Activated T-cell treated with anti-CD3 and anti-CD28 coated beads, Interleukin-2, amount 50 U/mL, for 72 hours (primary cell): ENCODE measurements around the gene FBXO21. TPM values are rescaled to one million over a fixed set of nuclear protein-coding genes. Genes with fewer than 3 reads are reported as not detected.
A peak's percentile ranks its signal among the peaks of the same experiment; 100 is the strongest.

ENCODE experiments used
- ATAC-seq, 2 donors: fragments of 150-1000 bp; cut with Tn5 transposase; replicated peaks in 1 of 2; 2 replicates each; pipeline ENCODE4 v1.10.0; 2021; ENCODE audit warnings: moderate library complexity in 2 of 2, mild to moderate bottlenecking in 1 of 2
- DNase-seq, 2 donors: peaks; one replicate each; pipeline ENCODE4 v3.0.0; 2021 to 2022; ENCODE audit warnings: mixed read lengths in 1 of 2
- H3K27ac Mint-ChIP-seq: one replicate; pipeline ENCODE4 v1.8.0; 2022; ENCODE audit warnings: mild to moderate bottlenecking, moderate library complexity, mixed read lengths
- H3K27me3 Mint-ChIP-seq: one replicate; pipeline ENCODE4 v1.8.0; 2022; ENCODE audit warnings: low read depth, mixed read lengths
- H3K36me3 Mint-ChIP-seq, 2 donors: one replicate each; pipeline ENCODE4 v1.8.0; 2022; ENCODE audit warnings: mixed read lengths in 2 of 2, mild to moderate bottlenecking in 1 of 2; ENCODE audit not compliant: insufficient read depth in 2 of 2
- H3K4me1 Mint-ChIP-seq: one replicate; pipeline ENCODE4 v1.8.0; 2022; ENCODE audit warnings: low read depth, mixed read lengths
- H3K4me3 Mint-ChIP-seq, 2 donors: one replicate each; pipeline ENCODE4 v1.8.0; 2022; ENCODE audit warnings: mild to moderate bottlenecking in 2 of 2, mixed read lengths in 2 of 2, moderate library complexity in 2 of 2
- H3K9me3 Mint-ChIP-seq, 2 donors: one replicate each; pipeline ENCODE4 v1.8.0; 2022; ENCODE audit warnings: mixed read lengths in 2 of 2
- total RNA-seq, 2 donors: library from RNA; stranded (reverse); gene quantifications; one replicate each; pipeline ENCODE4 v1.2.3, GENCODE V29; 2022

FBXO21 gene
- total RNA-seq, 2 donors from 2014 or later, result 17.2 to 24.7 TPM

DNA sequence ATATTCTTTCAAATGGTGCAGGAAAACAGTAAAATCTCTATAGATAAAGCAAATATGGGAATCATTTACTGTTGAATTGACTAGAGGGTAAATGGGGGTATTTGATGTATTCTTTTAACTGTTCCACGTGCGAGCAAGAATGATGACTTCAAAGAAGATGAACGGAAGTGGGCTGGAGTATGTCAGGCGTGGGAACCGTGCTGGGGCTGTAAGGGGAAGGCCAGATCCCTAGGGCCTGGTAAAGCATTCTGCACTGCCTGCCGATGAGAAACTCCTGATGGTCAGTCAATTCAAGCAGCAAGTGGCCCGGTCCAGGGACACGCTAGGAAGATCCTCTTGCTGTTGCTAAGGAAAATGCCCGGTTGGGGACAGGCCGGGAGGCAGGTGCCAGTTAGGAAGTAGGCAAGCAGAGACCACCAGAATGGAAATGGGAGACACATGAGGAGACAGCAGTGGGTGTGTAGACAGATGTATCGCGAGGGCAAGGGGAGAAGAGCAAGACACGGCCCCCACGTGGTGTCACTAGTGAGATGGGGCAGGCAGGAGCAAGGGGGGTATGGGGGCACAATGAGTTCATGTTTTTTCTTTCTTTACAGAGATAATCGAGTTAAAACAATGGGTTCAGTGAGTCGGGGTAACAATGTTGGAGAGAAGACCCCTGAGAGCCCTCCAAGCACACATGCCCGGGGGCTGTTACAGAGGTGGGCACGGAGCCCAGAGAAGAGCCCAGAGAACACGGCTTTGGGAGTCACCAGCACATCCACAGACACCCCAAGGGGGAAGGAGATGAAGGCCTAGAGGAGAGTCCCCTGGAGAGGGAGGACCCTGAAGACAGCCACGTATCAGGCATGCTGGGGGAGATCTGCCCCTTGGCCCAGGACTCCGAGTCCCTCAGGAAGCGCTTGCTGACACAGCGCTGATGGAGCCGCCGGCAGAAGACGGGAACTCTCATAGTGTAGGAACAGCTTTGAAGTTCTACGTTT is 37.2 kb downstream of the FBXO21 start:
- H3K9me3 Mint-ChIP-seq, result no peaks in the 10 kb centered on the region
- no peak overlapping the region for H3K4me3 Mint-ChIP-seq
- no peak for ATAC-seq
- peaks cover 51% of the 10 kb centered on the region for H3K4me1 Mint-ChIP-seq
- no peak for DNase-seq
- H3K36me3 Mint-ChIP-seq, result peaks cover 8 to 39% of the 10 kb centered on the region in 2 donors
- H3K27ac Mint-ChIP-seq, result no peak overlapping the region
- no peaks in the 10 kb centered on the region for H3K27me3 Mint-ChIP-seq

DNA sequence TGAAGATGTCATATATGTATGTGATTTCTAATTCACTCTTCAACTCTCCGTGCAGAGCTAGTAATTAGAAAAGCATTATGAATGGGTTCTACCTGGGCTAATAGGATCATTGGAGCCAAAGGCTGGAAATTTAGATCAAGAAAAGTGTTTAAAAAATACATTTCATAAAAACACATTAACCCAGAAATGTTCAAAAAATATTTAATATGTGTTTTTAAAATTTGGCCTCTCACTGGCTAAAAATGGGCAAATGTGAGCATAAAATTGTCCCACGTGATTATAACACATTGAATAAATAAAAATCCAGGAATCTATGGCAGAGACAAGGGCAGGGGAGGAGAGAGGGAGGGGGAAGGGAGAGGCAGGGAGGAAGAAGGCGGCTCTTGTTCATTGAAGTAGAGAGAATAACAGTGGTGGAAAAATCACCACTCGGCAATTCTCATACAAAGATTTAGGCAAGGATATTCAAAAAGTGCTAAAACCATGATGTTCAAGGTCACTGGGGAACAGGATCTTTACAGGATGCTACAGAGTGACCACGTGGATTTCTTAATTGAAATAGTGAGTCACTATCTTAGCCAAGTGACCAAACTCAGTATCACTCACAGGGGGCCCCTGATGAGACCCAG is 38.8 kb downstream of the FBXO21 start:
- ATAC-seq, result no peak
- peak overlapping the region; percentile 96 for H3K27ac Mint-ChIP-seq
- H3K4me3 Mint-ChIP-seq, result no peak overlapping the region
- H3K27me3 Mint-ChIP-seq, result no peaks in the 10 kb centered on the region
- H3K36me3 Mint-ChIP-seq, result peaks cover 9 to 30% of the 10 kb centered on the region in 2 donors
- H3K4me1 Mint-ChIP-seq, result peaks cover 58% of the 10 kb centered on the region
- no peaks in the 10 kb centered on the region for H3K9me3 Mint-ChIP-seq
- DNase-seq, result no peak

DNA sequence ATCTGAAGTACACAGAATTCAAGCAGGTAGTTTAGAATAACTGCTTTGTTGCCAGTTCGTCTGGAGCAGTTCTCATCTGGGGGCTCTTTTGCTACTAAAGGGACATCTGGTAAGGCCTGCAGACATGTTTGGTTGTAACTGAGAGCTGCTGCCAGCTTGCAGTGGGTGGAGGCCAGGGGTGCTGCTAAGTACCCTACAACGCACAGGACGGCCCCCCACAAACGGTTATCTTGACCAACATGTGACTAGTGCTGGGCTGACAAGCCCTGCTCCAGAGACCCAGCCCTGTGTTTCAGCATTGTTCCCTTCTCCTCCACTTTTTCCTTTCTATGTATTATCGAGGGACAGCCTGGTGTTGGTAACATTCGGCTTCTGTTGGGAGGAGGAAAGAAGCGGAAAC is 40.8 kb downstream of the FBXO21 start:
- ATAC-seq, result no peak
- H3K27ac Mint-ChIP-seq, result peak overlapping the region; percentile 53
- no peaks in the 10 kb centered on the region for H3K9me3 Mint-ChIP-seq
- no peak for DNase-seq
- peaks cover 9 to 27% of the 10 kb centered on the region in 2 donors for H3K36me3 Mint-ChIP-seq
- no peaks in the 10 kb centered on the region for H3K27me3 Mint-ChIP-seq
- H3K4me3 Mint-ChIP-seq, result peak overlapping the region; percentile 48 to 55
- H3K4me1 Mint-ChIP-seq, result peaks cover 58% of the 10 kb centered on the region

DNA sequence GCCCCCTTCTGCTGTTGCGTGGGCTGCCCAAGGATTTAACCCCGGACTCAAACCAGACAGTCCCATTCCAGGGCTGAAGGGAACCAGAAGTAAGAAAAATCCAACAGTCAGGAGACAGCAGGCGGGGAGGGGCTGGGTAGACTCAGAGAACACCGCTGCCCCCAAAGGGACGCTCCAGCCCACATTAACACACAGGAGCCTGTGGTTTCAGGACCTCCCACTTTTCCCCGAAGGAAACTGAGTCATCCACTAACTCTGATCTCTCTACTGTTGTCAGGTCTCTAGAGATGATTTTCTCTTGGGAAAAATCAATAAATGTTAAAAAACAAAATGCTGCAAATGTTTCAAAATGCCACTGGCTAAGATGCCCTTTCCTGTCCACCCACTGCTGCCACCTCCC is 41.6 kb downstream of the FBXO21 start:
- peak overlapping the region; percentile 48 to 55 for H3K4me3 Mint-ChIP-seq
- H3K27ac Mint-ChIP-seq, result peak overlapping the region; percentile 53
- H3K4me1 Mint-ChIP-seq, result peaks cover 63% of the 10 kb centered on the region
- H3K27me3 Mint-ChIP-seq, result no peaks in the 10 kb centered on the region
- peaks cover 9 to 27% of the 10 kb centered on the region in 2 donors for H3K36me3 Mint-ChIP-seq
- H3K9me3 Mint-ChIP-seq, result no peaks in the 10 kb centered on the region
- ATAC-seq, result peak; percentile 39 to 62
- peak; percentile 22 to 24 for DNase-seq

DNA sequence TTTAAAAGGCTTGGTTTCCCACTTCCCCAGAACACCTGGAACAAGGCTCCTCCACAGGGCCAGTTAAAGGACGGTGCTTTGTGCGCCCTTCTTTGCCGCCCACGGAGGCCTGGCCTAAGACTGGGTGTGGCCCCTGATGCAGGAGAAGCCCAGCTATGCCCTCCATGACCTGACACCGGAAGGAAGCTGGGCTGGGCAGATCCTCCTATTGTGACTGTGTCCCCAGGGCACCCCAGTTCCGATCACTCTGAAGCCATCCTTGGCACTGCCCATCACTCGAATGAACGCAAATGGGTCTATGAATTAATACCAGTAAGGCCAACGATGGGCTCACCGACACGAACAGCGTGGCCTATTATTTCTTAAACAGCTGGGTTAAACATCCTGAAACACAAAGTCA is 42.6 kb downstream of the FBXO21 start:
- no peaks in the 10 kb centered on the region for H3K27me3 Mint-ChIP-seq
- H3K27ac Mint-ChIP-seq, result peak overlapping the region; percentile 51
- DNase-seq (no peak), ATAC-seq (no peak)
- no peaks in the 10 kb centered on the region for H3K9me3 Mint-ChIP-seq
- H3K4me1 Mint-ChIP-seq, result peaks cover 67% of the 10 kb centered on the region
- H3K36me3 Mint-ChIP-seq, result peaks cover 8 to 23% of the 10 kb centered on the region in 2 donors
- peak overlapping the region in 1 of 2 donors; percentile 3 for H3K4me3 Mint-ChIP-seq

DNA sequence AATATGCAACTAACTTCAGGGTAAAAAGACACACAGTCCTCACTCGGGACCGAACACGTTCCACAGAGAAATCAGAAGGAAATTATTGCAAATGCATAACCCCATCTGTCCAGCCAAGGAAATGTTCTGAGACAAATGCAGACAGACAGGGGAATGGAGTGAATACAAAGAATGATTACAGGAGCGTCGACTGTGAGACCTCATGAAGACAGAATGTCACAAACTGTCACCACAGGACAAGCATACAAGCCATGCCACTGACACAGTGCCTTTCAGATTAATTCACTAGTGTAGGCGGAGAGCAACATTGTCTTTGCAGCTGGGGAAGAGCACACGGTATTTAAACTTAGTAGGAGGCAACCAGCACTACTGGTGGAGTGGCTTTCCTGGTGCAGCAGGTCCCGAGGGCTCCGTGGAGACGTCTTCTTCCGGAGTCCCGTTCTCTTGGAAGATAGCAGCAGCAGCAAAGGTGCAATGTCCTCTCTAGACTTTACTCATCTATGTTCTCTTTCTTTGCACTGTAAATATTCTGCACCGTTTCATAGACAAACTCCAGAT is 44.6 kb downstream of the FBXO21 start:
- H3K9me3 Mint-ChIP-seq, result no peaks in the 10 kb centered on the region
- ATAC-seq (no peak), DNase-seq (no peak)
- no peak overlapping the region for H3K27ac Mint-ChIP-seq
- no peaks in the 10 kb centered on the region for H3K27me3 Mint-ChIP-seq
- peaks cover 4 to 15% of the 10 kb centered on the region in 2 donors for H3K36me3 Mint-ChIP-seq
- no peak overlapping the region for H3K4me3 Mint-ChIP-seq
- peaks cover 50% of the 10 kb centered on the region for H3K4me1 Mint-ChIP-seq

DNA sequence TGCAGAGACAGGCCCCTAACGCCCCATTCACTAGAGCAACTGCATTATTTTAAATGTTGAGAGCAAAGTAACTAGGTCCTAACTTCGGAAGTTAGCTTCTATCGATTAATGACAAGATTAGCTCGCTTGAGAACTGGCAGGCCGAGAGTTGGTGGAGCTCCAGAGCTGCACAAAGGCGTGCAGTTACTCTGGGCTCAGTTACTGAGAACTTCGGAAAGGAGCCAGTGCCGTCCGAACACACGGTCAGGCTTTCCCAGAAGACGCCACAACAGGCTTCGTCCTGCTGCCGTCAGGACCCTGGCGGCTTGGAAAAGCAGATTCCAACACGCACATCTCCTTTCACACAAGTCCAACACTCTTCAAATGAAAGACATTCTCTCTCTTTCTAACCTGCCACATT is 45.7 kb downstream of the FBXO21 start:
- ATAC-seq (no peak), DNase-seq (no peak)
- H3K27ac Mint-ChIP-seq, result no peak overlapping the region
- peaks cover 40% of the 10 kb centered on the region for H3K4me1 Mint-ChIP-seq
- peaks cover 3 to 14% of the 10 kb centered on the region in 2 donors for H3K36me3 Mint-ChIP-seq
- H3K4me3 Mint-ChIP-seq, result no peak overlapping the region
- H3K9me3 Mint-ChIP-seq, result no peaks in the 10 kb centered on the region
- no peaks in the 10 kb centered on the region for H3K27me3 Mint-ChIP-seq

DNA sequence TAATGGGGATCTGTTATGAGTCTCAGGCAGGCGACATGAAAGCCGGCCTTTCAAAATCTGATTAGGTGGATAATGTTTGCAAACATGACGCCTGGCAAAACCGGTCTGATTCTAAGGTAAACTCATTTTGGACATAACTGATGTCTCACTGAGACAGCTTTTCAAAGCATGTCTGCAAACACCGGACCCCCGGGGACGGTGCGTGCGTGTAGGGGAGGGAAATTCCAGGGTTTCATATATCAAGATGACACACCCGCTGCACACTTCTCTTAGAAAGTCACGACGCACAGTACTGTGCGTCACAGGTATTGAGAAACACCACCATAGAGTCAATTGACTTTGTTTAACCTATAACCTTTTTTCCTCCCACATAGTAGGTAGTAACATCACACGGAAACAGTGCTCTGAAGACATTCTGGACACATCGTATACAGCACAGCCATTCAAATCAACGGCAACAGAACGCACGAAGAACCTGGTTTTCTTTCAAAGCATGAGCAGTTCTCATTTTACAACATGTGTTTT is 47.2 kb downstream of the FBXO21 start:
- no peaks in the 10 kb centered on the region for H3K27me3 Mint-ChIP-seq
- H3K4me3 Mint-ChIP-seq, result no peak overlapping the region
- DNase-seq (peak in 1 of 2 donors; percentile 12), ATAC-seq (peak; percentile 68 to 77)
- peaks cover 3 to 11% of the 10 kb centered on the region in 2 donors for H3K36me3 Mint-ChIP-seq
- H3K4me1 Mint-ChIP-seq, result peaks cover 24% of the 10 kb centered on the region
- peak overlapping the region; percentile 77 for H3K27ac Mint-ChIP-seq
- no peaks in the 10 kb centered on the region for H3K9me3 Mint-ChIP-seq

DNA sequence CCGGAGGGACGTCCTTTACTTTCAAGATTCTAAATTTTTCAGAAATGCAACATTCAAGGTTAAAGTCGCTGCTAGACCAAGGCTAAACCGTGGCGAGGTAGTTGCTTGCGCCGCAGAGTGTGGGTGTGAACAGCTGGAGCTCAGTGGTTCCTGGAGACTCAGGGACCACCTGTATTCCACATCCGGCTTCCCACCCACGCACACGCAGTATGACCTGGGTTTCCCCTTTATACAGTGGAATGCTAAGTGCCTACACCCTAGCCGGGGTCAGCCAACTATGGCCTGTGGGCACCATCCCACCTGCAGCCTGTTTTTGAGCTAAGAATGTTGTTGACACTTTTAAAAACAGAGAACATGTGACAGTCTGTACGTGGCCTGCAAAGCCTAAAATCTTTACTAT is 48.2 kb downstream of the FBXO21 start:
- Mint-ChIP-seq H3K36me3 (peaks cover 3 to 11% of the 10 kb centered on the region in 2 donors), H3K4me3 (no peak overlapping the region), H3K27ac (peak overlapping the region; percentile 48), H3K4me1 (peaks cover 20% of the 10 kb centered on the region), H3K27me3 (no peaks in the 10 kb centered on the region), H3K9me3 (no peaks in the 10 kb centered on the region)
- ATAC-seq (no peak), DNase-seq (no peak)

DNA sequence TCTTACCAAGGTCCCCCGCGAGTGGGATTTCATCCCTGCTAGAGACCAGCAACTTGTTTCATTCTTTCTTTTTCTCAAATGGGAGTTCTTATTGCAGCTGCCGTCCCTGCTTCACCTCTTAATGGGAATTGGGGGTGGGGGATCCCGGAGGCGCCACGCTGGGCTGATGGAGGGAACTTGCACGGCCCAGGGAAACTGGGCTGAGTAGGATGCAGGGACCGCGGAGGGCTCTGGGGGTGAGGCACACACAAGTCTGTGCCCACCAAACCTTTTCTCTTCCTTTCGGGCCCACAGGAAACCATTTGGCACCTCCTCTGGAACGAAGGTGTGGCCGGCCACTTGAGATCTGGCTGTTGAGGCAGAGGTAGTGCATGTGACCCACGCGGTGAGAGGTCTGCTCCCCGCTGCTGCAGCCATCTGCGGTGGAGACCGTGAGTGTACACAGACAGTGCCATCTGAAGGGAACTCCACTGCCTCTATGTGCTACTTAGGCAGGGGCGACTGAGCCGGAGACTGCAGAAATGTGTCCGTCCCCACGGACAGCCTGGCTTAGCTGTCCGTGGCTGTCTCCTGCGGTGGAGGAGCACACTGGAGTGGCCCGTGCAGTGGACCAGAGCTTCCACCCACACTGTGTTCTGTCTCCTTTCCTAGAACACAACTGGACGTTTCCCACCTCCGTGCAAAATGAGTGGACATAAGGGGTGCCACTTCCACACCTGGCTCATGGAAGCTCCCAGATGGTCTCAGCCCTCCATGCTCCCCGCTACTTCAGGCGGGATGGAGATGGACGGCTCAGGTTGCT is 49.0 kb downstream of the FBXO21 start:
- Mint-ChIP-seq H3K27ac (no peak overlapping the region), H3K4me1 (peaks cover 17% of the 10 kb centered on the region), H3K4me3 (no peak overlapping the region), H3K36me3 (peaks cover 2 to 10% of the 10 kb centered on the region in 2 donors), H3K27me3 (no peaks in the 10 kb centered on the region), H3K9me3 (no peaks in the 10 kb centered on the region)
- ATAC-seq (no peak), DNase-seq (no peak)

DNA sequence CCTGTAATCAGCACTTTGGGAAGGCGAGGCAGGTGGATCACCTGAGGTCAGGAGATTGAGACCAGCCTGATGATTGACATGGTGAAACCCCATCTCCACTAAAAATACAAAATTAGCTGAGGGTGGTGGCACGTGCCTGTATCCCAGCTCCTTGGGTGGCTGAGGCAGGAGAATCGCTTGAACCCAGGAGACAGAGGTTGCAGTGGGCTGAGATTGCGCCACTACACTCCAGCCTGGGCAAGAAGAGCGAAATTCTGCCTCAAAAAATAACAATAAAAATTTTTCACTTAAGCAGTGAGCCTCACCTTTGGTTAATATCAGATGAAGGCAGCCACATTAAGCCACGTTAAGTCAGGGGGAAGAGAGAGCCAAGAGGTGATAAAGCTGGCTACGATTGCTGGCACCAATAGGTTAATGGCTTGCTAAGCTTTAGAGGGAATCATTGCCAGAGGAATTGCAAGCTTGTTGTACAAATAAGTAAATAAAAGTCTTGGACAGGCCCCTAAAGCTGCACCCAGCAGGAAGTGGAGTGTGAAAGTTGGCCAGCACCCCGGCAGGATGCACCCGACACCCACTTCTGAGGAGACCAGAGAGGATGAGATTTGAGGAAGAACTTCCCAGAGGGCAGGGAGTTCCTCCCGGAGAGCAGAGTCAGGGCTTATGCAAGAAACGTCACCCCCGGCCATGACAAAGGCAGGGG is 49.7 kb downstream of the FBXO21 start:
- no peak overlapping the region for H3K4me3 Mint-ChIP-seq

More for the DNA sequence above, 49.7 kb downstream of the FBXO21 start:
- DNase-seq, result no peak
- H3K27me3 Mint-ChIP-seq, result no peaks in the 10 kb centered on the region
- H3K4me1 Mint-ChIP-seq, result peaks cover 22% of the 10 kb centered on the region
- ATAC-seq, result no peak
- H3K9me3 Mint-ChIP-seq, result no peaks in the 10 kb centered on the region
- H3K27ac Mint-ChIP-seq, result peak overlapping the region; percentile 61
- H3K36me3 Mint-ChIP-seq, result peaks cover 2 to 8% of the 10 kb centered on the region in 2 donors
